SK-N-MC (cell line): Measurements from ENCODE around the gene ZNRF3.

ENCODE experiments used
- EZH2 ChIP-seq: fragments of 200-600 bp; sonication (generic); IDR thresholded peaks from one replicate; pipeline ENCODE4 v1.6.1; 2017; ENCODE audit warnings: antibody characterized with exemption
- FOXP2 ChIP-seq: optimal IDR thresholded peaks from 2 replicates; pipeline ENCODE3; 2011; ENCODE audit warnings: mild to moderate bottlenecking, moderate library complexity; ENCODE audit not compliant: insufficient read depth; ENCODE audit errors: extremely low read length, control extremely low read depth
- POLR2AphosphoS5 ChIP-seq: IDR thresholded peaks from 2 replicates; pipeline ENCODE4 v1.6.1; 2012; ENCODE audit warnings: mild to moderate bottlenecking, low read depth, low read length, borderline replicate concordance

GRCh38 chr22:28989912-28990311 lies 106.5 kb downstream of the ZNRF3 start:
- TF ChIP-seq POLR2AphosphoS5: no peak
- no peak for TF ChIP-seq EZH2
- TF ChIP-seq FOXP2: no peak
